ENCODE data around the gene CSN2.

DNA sequence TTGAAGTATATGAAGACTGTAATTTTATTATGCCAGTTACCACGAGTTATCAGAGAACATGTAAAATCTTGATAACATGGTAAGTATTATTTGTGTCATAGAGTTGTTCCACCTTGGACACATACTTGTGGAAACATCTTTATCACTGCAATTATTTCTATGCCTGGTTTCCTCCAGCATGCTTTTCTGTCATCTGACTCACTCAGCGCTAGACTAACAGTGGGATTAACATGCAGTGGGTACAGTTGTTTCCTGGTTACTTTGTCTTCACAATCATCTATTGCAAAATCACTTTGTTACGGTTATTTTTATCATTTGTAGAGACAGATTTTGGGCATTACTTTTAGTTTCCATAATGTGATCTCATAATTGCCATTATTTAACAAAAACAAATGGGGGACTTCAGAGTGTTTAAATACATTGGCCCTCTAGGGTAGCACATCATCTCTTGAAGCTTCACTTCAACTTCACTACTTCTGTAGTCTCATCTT lies 30.0 kb upstream of the CSN2 start, which contains the start of gene STATH:
- TF ChIP-seq EZH2phosphoT487 (IDR thresholded peaks at IDR 0.05; ENCODE audit: insufficient read depth, low read depth) (no peak), EZH2 (IDR thresholded peaks at IDR 0.05; ENCODE audit: insufficient read depth, poor library complexity, severe bottlenecking) (no peak)

Measured in GM23248 (cell line).